HG02840 (cell line): ENCODE measurements around the gene HOXB1.
"Not testable (repeated sequence)": the region's sequence is repeated elsewhere in the genome, so short reads cannot be mapped to it uniquely, and the experiment has no call there.

Source experiments
- ATAC-seq: cut with Tn5 transposase; IDR thresholded peaks from one replicate; pipeline ENCODE4 v1.9.1; 2021; ENCODE audit warnings: mild to moderate bottlenecking, moderate library complexity, moderate number of reproducible peaks; ENCODE audit not compliant: unreplicated experiment, low FRiP score

The HOXB1 gene

DNA sequence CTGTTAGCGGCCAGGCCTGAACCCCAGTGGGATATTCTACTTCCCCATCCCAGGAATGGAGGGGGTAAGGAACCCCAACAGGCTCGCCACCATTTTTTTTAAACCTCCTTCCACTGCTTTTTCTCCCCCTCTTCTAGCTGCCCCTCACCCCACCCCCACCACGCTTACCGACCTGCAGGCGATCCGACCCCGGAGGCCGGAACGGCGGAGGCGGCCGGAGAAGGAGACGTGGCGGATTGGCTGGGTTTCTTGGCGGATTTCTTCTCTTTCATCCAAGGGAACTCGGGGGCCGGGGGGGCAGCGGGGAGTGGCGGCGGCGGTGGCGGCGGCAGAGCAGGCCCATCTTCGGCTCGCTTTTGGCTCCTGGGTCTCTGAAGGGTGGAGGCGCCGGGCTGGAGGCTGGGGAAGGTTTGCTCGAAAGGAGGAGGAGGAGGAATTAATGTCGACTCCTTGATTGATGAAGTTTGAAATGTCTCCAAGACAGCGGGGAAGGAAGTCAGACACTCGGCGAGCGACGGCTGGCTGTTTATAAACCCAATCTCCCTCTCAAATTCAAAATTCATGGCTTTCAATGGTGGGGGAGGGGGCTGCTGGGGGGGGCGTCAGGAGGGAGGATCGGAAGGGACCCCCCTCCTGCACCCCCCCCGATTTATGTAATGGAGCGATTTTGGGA is 13.7 kb upstream of the HOXB1 start:
- no peak for ATAC-seq

GRCh38 chr17:48543854-48544348 is 13.1 kb upstream of the HOXB1 start:
- no peak for ATAC-seq

GRCh38 chr17:48543107-48543853 is 12.5 kb upstream of the HOXB1 start:
- no peak for ATAC-seq

DNA sequence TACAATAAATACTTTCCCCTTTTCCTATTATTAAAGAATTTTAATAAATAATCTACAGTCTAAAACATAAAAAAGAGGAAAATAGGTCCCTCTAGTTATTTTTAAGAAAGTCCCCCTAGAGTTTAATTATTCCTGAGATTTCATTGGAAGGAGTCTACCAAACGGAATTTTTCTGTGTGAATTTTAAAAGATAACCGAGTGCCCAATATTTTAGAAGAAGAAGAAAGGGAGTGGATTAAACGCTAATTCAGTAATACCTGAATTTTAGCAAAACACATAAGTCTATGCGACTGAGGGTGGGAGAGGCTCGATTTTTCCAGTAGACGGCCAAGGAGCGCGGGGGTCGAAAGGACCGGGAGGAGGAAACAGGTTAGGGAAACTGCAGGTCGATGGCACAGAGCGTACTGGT is 11.9 kb upstream of the HOXB1 start:
- ATAC-seq, result no peak

GRCh38 chr17:48542114-48542656 is 11.4 kb upstream of the HOXB1 start:
- ATAC-seq, result no peak

DNA sequence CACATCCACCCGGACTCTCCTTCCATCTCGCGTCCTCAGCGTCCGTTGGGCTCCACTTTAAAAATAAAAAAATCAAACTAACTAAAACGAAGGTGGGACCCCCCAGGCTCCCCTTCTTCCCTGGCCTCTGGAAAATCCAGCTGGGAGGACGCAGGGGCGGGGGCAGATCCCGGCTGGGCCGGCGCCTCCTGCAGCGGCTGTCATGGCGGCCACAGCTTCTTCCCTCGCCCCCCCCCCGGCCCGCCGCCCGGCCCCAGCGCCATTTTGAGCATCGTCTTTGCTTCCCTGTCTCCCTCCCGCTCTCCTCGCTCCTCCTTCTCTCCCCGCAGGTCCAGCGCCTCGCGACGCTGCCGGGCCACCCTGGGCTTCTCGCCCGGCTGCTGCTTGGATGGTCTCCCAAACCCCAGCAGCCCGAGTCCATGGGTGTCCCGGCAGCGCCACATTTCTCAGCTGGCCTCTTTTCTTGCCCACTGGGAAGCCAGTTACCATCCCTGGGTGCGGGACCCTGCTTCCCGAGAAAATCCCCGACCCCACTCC is 10.8 kb upstream of the HOXB1 start:
- no peak for ATAC-seq

DNA sequence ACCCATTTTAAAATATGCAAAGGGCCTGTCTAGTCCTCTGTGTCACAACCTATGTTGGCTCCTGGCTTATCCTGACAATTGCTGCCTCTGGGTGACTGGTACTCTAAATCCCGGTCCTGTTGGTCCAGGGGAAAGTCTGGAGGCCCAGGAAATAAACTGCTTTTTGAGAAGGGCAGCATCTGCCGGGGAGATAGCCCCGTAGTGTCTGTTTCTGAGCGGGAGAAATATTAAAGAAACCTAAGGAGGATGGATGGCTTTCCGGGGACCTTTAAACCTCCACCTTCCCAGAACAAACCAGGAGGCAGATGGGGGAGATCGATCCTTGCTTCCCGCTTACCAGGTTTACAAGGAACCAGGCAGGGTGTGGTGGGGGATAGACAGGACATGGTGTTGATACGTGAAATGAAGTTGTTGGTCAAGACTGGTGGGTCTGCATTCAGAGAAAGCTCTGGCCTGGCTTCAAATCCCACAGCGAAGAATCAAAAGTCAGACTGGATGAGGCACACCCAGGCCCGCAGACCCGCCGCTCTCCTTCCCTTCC is 10.3 kb upstream of the HOXB1 start:
- ATAC-seq, result no peak

DNA sequence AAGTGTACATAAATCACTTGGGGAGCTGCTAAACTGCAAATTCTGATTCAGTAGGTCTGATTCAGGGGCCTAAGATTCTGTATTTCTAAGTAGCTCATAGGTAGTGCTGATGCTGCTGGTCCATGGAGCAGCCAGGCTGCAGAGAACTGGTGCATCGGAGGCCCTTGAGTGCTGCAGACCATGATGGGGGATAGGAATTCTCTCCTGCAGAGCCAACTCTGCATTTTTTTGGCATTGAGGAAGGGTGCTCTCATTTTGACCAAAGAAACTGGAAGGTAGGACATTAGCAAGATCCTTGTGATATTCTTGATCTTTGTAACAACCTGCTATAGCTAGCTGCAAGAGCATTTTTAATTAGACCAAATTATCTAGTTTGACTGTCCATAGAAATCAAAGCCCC is 9.4 kb upstream of the HOXB1 start:
- ATAC-seq, result no peak

GRCh38 chr17:48539177-48539576 is 8.4 kb upstream of the HOXB1 start:
- ATAC-seq, result no peak

DNA sequence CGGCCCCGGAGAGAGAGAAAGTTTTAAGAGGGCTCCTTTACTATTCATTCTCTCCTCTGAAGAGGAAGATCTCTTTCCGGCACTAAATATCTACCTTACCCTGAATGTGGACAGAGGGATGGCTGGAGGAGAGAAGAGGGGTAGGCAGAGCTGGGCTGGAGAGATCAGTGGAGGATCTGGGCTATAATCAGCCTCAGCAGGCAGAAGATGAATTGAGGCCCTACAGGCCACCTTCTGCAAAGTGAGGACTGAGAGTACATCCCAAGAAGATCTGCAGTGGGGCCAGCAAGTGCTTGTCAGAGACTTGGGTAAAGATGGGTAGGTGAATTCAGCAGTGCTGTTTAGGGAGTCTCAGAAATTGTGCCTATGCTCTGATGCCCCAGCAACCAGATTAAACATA is 6.5 kb upstream of the HOXB1 start:
- no peak for ATAC-seq

- ATAC-seq, result not testable (repeated sequence)
Measured at GRCh38 chr17:48535793-48536559, 5.2 kb upstream of the HOXB1 start.

GRCh38 chr17:48532261-48532660 is 1.4 kb upstream of the HOXB1 start:
- ATAC-seq, result no peak

DNA sequence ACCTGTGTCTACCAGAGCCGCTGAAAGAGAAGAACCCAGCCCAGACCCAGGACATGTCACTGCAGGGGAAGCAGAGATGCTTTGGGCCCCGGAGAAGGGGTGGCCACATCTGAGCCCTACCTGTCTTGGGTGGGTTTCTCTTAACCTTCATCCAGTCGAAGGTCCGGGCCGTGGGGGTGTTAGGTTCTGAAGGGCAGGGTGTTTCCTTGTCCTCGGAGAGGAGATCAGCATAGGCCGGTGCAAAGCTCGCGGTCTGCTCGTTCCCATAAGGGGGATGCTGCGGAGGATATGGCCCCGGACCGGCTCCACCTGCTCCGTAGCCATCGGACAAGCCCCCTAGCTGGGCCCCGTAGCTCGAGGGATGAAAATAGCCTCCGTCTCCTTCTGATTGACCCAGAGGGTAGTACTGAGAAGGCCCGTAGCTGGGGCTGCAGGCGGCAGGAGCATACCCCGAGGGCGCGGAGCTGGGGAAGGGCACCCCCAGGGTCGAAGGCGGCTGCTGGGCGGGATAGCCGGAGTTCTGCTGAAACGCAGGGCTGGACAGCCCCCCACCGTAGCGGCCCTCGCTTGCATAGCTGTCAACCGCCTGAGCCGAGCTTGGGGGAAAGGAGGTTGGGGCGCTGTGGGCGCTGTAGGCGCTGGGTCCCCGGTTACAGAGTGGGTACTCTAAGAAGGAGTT is 464 bp downstream of the HOXB1 start:
- ATAC-seq, result no peak

DNA sequence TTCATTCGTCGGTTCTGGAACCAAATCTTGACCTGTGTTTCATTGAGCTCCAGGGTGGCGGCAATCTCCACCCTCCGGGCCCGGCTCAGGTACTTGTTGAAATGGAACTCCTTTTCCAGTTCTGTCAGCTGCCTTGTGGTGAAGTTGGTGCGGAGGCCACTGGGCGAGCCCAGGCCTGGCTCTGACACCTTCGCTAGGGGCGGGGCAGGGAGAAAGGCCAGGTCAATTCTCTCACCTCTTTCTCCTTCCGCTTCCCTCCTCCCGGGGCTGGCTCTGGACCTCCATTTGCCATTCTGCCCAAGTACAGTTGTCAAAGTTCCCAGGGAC is 1.2 kb downstream of the HOXB1 start:
- ATAC-seq, result no peak

DNA sequence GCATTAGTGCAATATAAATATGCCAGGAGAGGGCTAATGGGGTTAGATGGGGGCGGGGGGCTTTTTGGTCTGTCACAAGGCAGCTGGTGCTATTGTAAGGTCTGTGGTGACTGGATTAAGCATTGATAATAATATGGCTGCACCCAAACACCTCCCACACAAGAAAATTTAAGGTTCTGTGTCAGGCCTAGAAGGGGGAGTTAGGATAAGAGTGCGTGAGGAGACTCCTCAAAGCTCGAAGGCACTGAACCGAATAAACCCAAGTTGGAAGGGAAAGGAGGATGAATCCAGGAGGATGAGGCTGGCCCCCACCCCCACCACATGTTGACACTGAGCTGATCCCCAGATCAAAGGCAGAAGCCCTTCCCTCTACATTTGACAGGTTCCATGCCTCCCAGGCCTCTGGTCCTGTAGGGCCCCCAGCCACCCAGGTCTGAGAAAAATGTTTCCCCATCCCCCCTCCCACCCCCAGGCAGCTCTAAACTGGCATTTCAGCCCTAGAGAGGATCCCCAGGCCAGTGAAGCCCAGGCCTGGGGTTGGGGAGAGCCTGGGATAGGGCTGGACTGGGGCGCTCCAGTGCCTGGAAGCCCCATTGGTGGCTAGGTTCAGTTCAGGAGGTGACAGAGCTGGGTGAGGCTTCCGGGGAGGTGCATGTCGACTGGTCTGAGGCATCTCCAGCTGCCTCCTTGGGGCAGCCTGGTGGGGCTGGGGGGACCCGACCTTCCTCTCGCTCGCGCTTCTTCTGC is 1.7 kb downstream of the HOXB1 start:
- ATAC-seq, result no peak

DNA sequence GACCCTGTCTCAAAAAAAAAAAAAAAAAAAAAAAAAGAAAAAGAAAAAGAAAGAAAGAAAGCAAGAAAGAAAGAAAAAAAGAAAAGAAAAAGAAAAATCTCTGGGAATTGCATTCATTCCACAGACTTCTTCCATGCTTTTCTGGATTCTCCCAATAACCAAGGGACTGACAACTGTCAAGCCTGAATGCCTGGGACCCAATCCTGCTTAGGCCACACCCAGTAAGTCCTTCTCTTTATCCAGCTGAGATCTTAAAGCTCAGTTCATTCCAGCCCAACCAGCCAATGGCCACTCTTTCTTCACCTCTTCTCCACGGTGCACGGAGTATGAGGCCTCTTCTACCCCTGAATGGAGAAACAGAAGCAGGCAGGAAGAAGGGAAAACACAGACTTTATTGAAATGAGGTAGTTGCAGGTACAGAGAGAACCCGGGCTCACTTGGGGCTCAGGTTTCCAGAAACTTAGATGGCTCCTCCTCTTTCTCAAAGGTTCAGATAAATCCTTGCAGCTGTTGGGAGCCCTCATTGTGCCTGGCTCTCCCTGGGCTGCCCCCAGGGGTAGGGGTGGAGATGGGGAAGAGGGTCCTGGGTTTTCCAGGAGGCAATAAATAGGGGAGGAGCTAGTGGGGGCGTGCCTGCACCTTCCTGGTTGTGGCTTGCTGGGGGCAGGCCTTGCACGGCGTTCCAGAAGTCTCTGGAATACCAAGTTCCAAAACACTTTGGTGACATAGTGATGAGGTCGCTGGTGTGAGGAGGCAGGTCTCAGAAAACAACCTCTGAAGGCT is 2.5 kb downstream of the HOXB1 start:
- no peak for ATAC-seq

- no peak for ATAC-seq
Measured at GRCh38 chr17:48527547-48527932, 3.3 kb downstream of the HOXB1 start.
